ENCODE results near the gene PDZK1IP1.

The PDZK1IP1 gene

GRCh38 chr1:47189844-47190508, at the start of gene PDZK1IP1:
TSS of gene PDZK1IP1 (minus strand) at chr1:47190036. CDS start at chr1:47189932, 104 bp downstream.
- in situ Hi-C loops (cut with MboI; ENCODE audit: low sequenced_read_pairs) = no loop called here

- in situ Hi-C loops (cut with MboI; ENCODE audit: low sequenced_read_pairs) = no loop called here
Observed at GRCh38 chr1:47238935-47239592, 49.2 kb upstream of the PDZK1IP1 start.

- in situ Hi-C loops (cut with MboI; ENCODE audit: low sequenced_read_pairs) = no loop called here
Observed at GRCh38 chr1:47235806-47236205, 46.0 kb upstream of the PDZK1IP1 start.

GRCh38 chr1:47235241-47235681, 45.4 kb upstream of the PDZK1IP1 start:
- in situ Hi-C loops (cut with MboI; ENCODE audit: low sequenced_read_pairs) = no loop called here

GRCh38 chr1:47233186-47233585, 43.4 kb upstream of the PDZK1IP1 start:
- in situ Hi-C loops (cut with MboI; ENCODE audit: low sequenced_read_pairs) = no loop called here

GRCh38 chr1:47232187-47232874, 42.5 kb upstream of the PDZK1IP1 start, which contains the start of gene TAL1:
TSS of gene TAL1 (minus strand) at chr1:47232225. CDS start at chr1:47225888, 6,337 bp downstream.
- in situ Hi-C loops (cut with MboI; ENCODE audit: low sequenced_read_pairs) = no loop called here

- in situ Hi-C loops (cut with MboI; ENCODE audit: low sequenced_read_pairs) = no loop called here
Observed at GRCh38 chr1:47231301-47232186, 41.7 kb upstream of the PDZK1IP1 start.

- in situ Hi-C loops (cut with MboI; ENCODE audit: low sequenced_read_pairs) = no loop called here
Observed at GRCh38 chr1:47230692-47231300, 41.0 kb upstream of the PDZK1IP1 start.

GRCh38 chr1:47229886-47230691, 40.3 kb upstream of the PDZK1IP1 start:
- in situ Hi-C loops (cut with MboI; ENCODE audit: low sequenced_read_pairs) = no loop called here

GRCh38 chr1:47229031-47229885, 39.4 kb upstream of the PDZK1IP1 start:
- in situ Hi-C loops (cut with MboI; ENCODE audit: low sequenced_read_pairs) = no loop called here

GRCh38 chr1:47228644-47229030, 38.8 kb upstream of the PDZK1IP1 start:
- in situ Hi-C loops (cut with MboI; ENCODE audit: low sequenced_read_pairs) = no loop called here

GRCh38 chr1:47227341-47228232, 37.8 kb upstream of the PDZK1IP1 start:
- in situ Hi-C loops (cut with MboI; ENCODE audit: low sequenced_read_pairs) = no loop called here

- in situ Hi-C loops (cut with MboI; ENCODE audit: low sequenced_read_pairs) = no loop called here
Observed at GRCh38 chr1:47226839-47227215, 37.0 kb upstream of the PDZK1IP1 start.

- in situ Hi-C loops (cut with MboI; ENCODE audit: low sequenced_read_pairs) = no loop called here
Observed at GRCh38 chr1:47226121-47226838, 36.4 kb upstream of the PDZK1IP1 start.

- in situ Hi-C loops (cut with MboI; ENCODE audit: low sequenced_read_pairs) = no loop called here
Observed at GRCh38 chr1:47225430-47226100, 35.7 kb upstream of the PDZK1IP1 start.

- in situ Hi-C loops (cut with MboI; ENCODE audit: low sequenced_read_pairs) = no loop called here
Observed at GRCh38 chr1:47224676-47225399, 35.0 kb upstream of the PDZK1IP1 start.
